HG03439 (cell line): ENCODE measurements around the gene CYLD.

Experiments
- ATAC-seq: cut with Tn5 transposase; IDR thresholded peaks from one replicate; pipeline ENCODE4 v1.9.1; 2021; ENCODE audit warnings: mild to moderate bottlenecking, moderate library complexity; ENCODE audit not compliant: unreplicated experiment

Gene CYLD

GRCh38 chr16:50814541-50814940 lies 72.7 kb downstream of the CYLD start:
- ATAC-seq: no peak

DNA sequence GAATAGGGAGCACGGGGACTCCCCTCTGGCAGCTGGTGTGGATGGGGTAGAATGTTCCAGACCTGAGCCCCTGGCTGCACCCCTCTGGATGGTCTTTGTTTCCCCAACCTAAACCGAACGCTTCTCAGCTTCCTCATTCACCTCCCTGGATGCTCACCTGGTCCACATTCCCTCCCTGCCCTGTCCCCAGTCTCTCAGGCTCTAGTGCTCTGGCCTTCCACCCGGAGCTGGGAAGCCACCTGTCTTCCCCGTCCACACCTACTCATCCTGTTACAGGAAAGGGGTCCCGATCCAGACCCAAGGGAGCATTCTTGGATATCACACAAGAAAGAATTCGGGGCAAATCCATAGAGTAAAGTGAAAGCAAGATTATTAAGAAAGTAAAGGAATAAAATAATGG lies 73.5 kb downstream of the CYLD start:
- no peak for ATAC-seq

GRCh38 chr16:50816901-50817555 lies 75.1 kb downstream of the CYLD start:
- no peak for ATAC-seq

DNA sequence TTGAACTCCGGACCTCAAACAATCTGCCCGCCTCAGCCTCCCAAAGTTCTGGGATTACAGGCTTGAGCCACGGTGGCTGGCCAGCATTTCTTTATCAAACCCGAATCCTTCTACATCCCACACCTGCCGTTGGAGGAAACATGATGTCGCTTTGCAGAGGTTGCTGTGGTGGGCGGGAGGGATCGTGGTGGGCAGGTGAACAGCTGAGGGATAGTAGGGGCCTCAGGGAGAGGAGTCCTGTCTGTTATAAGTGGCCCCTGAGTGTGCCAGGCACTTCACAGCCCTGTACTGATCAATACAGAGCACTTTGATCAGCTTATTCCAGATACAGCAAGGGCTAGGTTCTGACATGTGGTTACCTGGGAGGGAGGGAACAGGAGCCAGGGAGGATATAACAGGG lies 76.5 kb downstream of the CYLD start:
- no peak for ATAC-seq

- no peak for ATAC-seq
Measured at GRCh38 chr16:50819706-50820105, 77.8 kb downstream of the CYLD start.

- no peak for ATAC-seq
Measured at GRCh38 chr16:50820225-50820624, 78.3 kb downstream of the CYLD start.

- ATAC-seq: no peak
Measured at GRCh38 chr16:50821586-50821985, 79.7 kb downstream of the CYLD start.

GRCh38 chr16:50822671-50823070 lies 80.8 kb downstream of the CYLD start:
- ATAC-seq: no peak

DNA sequence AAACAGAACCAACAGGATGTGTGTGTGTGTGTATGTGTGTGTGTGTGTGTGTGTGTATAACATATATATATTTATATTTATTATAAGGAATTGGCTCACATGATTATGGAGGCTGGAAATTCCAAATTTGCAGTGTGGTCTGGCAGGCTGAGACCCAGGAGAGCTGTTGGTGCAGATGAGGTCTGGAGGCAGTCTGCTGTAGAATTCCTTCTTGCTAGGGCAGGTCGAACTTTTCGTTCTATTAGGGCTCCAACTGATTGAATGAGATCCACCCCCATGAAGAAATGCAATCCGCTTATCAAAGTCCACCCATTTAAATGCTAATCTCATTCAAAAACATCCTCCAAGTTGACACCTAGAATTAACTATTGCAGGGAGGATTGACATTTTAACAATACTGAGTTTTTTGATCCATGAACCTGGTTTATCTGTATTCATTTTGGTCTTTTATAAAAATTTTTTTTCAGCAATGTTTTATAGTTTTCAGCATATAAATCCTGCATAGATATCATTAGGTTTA lies 85.0 kb downstream of the CYLD start:
- no peak for ATAC-seq

- no peak for ATAC-seq
Measured at GRCh38 chr16:50828164-50828702, 86.3 kb downstream of the CYLD start.

- no peak for ATAC-seq
Measured at GRCh38 chr16:50830698-50831097, 88.8 kb downstream of the CYLD start.

GRCh38 chr16:50831751-50832150 lies 89.9 kb downstream of the CYLD start:
- ATAC-seq: no peak

DNA sequence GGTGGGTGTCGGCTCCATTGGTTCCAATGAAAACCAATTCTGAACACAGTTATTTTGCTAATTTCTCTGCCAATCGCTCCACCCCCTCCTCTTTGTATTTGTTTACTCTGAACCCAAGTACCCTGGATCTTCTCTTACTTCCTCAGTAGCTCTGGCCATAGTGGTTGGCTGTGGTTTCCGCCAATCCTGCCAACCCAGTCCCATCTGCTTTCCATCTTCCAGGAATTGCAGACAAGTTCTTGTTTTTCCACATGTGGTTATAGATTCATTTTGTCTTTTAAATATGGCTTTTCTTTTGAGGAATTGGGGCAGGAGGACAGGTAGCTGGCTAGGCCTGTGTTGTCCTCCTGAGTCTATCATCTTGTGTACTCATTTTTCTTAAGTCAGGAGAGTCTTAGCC lies 92.0 kb downstream of the CYLD start:
- ATAC-seq: no peak

GRCh38 chr16:50834701-50835100 lies 92.8 kb downstream of the CYLD start:
- ATAC-seq: no peak

- ATAC-seq: no peak
Measured at GRCh38 chr16:50835358-50836060, 93.6 kb downstream of the CYLD start.

DNA sequence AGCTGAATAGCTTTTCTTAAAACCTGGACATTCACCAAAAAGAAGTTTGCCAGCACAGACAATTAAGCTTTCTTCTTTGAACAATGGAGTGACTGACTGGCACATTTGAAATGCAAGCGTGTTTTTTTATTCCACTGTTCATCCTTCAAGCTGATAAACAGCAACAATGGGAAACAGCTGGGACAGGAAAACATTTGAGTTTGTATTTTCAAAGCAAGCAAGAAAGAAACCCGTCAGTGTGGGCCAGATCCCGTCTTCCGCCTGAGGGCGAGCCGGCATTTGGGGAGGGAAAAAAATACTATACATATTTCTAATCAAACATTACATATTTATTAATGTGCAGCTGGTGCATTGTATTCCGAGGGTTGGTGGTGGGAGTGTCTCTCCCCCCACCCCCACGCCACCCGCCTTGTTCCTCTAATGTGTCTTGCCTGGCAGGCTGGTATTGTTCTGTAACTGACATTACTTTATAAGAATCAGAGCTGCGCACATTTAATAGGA lies 94.3 kb downstream of the CYLD start:
- no peak for ATAC-seq

DNA sequence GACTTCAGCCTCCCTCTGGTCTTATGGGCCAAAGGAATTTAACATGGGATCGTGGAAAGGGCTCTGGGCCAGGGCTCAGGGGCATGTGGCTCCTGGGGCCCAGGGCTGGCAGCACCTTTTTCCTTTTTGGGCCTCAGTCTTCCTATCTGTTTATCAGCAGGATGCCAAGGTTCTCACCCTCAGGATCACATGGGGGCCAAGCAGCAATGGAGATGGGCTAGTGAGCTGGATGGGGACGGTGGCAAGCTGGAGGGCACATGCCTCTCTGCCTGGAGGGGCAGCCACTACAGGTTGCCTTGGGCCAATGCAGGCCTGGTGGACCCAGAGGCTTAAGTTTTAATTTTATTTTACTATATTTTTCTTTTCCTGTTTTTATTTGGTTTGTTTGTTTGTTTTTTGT lies 95.4 kb downstream of the CYLD start:
- no peak for ATAC-seq

- ATAC-seq: no peak
Measured at GRCh38 chr16:50838165-50838564, 96.3 kb downstream of the CYLD start.

DNA sequence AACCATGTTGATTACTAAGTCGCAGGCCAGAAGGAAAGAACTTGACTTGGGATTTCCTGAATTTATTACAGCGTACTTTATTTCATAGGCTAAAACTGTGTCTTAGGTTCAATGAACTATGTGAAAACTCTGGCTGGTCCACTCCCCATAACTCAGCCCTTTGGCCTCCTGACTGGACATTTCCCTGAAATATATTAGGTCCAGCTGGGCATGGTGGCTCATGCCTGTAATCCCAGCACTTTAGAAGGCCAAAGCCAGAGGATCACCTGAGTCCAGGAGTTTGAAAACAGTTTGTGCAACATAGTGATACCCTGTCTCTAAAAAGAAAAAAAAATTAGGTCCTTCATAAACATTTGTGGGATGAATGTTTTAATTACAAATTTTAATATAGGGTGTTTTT lies 97.0 kb downstream of the CYLD start:
- ATAC-seq: no peak

GRCh38 chr16:50839356-50839755 lies 97.5 kb downstream of the CYLD start:
- ATAC-seq: no peak

GRCh38 chr16:50839920-50840729 lies 98.2 kb downstream of the CYLD start:
- ATAC-seq: no peak
